HepG2 (cell line): ENCODE results near the gene ALDH1A1. TPM values are rescaled to one million over a fixed set of nuclear protein-coding genes. Genes with fewer than 3 reads are reported as not detected.
A peak's percentile ranks its signal among the peaks of the same experiment; 100 is the strongest.

ENCODE experiments used
- DDIT3 ChIP-seq: sonication (generic); formaldehyde crosslinking; IDR thresholded peaks from 2 replicates; pipeline ENCODE4 v1.4.0; 2020; ENCODE audit warnings: mild to moderate bottlenecking, missing genetic modification reagents
- HOMEZ ChIP-seq: IDR thresholded peaks from 2 replicates; pipeline ENCODE4 v1.6.1; 2016; ENCODE audit warnings: low read depth
- IRX3 ChIP-seq: sonication (generic); formaldehyde crosslinking; IDR thresholded peaks from 2 replicates; pipeline ENCODE4 v1.8.1; 2023; ENCODE audit warnings: mild to moderate bottlenecking, low read depth, missing genetic modification reagents, borderline replicate concordance
- MAFF ChIP-seq: IDR thresholded peaks from 2 replicates; pipeline ENCODE4 v1.6.1; 2011; ENCODE audit warnings: low read depth, low read length, improper control_type of control experiment
- MED1 ChIP-seq: sonication (generic); formaldehyde crosslinking; IDR thresholded peaks from 2 replicates; pipeline ENCODE4 v1.4.0; 2020; ENCODE audit warnings: missing genetic modification reagents
- MZF1 ChIP-seq: sonication (generic); formaldehyde crosslinking; IDR thresholded peaks from 2 replicates; pipeline ENCODE4 v1.8.1; 2023; ENCODE audit warnings: mild to moderate bottlenecking, missing genetic modification reagents, borderline replicate concordance
- SOX13 ChIP-seq, 3 experiments: fragments of 450-650 bp in 1 of 3; sonication (generic) in 1 of 3; formaldehyde crosslinking in 1 of 3; IDR thresholded peaks in 2 of 3; conservative IDR thresholded peaks in 1 of 3; 2 replicates each; pipeline versions ENCODE4 v1.5.0 to v1.6.1; 2016 to 2020; ENCODE audit warnings: antibody characterized with exemption in 1 of 3, mild to moderate bottlenecking in 1 of 3, missing compliant biosample characterization in 1 of 3, missing genetic modification reagents in 1 of 3, moderate library complexity in 1 of 3
- ZNF101 ChIP-seq: sonication (generic); formaldehyde crosslinking; IDR thresholded peaks from 2 replicates; pipeline ENCODE4 v1.4.0; 2020; ENCODE audit warnings: mild to moderate bottlenecking, low read depth, missing genetic modification reagents, borderline replicate concordance
- ZNF142 ChIP-seq: sonication (generic); formaldehyde crosslinking; IDR thresholded peaks from 2 replicates; pipeline ENCODE4 v1.4.0; 2020; ENCODE audit warnings: missing genetic modification reagents
- ZNF350 ChIP-seq: sonication (generic); formaldehyde crosslinking; IDR thresholded peaks from 2 replicates; pipeline ENCODE4 v1.4.0; 2020; ENCODE audit warnings: mild to moderate bottlenecking, low read depth, missing genetic modification reagents, borderline replicate concordance
- ZNF546 ChIP-seq: sonication (generic); formaldehyde crosslinking; conservative IDR thresholded peaks from 2 replicates; pipeline ENCODE4 v1.8.1; 2023; ENCODE audit warnings: mild to moderate bottlenecking, missing genetic modification reagents
- ZNF598 ChIP-seq: sonication (generic); formaldehyde crosslinking; IDR thresholded peaks from 2 replicates; pipeline ENCODE4 v1.5.1; 2020; ENCODE audit warnings: mild to moderate bottlenecking, missing genetic modification reagents, borderline replicate concordance
- ZNF75D ChIP-seq: sonication (generic); formaldehyde crosslinking; IDR thresholded peaks from 2 replicates; pipeline ENCODE4 v1.8.1; 2023; ENCODE audit warnings: missing genetic modification reagents, mild to moderate bottlenecking, borderline replicate concordance
- ZXDC ChIP-seq: sonication (generic); formaldehyde crosslinking; IDR thresholded peaks from 2 replicates; pipeline ENCODE4 v1.5.0; 2020; ENCODE audit warnings: mild to moderate bottlenecking, missing genetic modification reagents
- polyA plus RNA-seq, 8 experiments: library from polyadenylated mRNA; depleted of rRNA in 3 of 8; stranded (reverse) in 7 of 8; unstranded in 1 of 8; fragments of >200 nt; fragmentation: Illumina TruSeq in 4 of 8; extraction: Trizol in 4 of 8; gene quantifications; 2 replicates each; pipeline versions ENCODE4 v1.2.1 to v1.2.3, GENCODE V29; 2011 to 2016; ENCODE audit warnings: low read depth in 4 of 8, missing spikeins in 1 of 8, mixed read lengths in 1 of 8; ENCODE audit not compliant: insufficient read depth in 1 of 8
- total RNA-seq, 5 experiments: library from RNA; depleted of rRNA; stranded (reverse); fragments of >200 nt; fragmentation: Illumina TruSeq; extraction: Trizol; gene quantifications; 2 replicates each; pipeline ENCODE4 v1.2.3, GENCODE V29; 2016; ENCODE audit warnings: low read depth in 1 of 5

Gene ALDH1A1
- total and polyA plus RNA-seq, 2 of the 13 experiments (the other 11 are each of a cell fraction or from before 2014, with no cell fraction given), result 88.2 to 439 TPM

GRCh38 chr9:72952914-72953313, at the start of gene ALDH1A1 (continued):
- TF ChIP-seq ZXDC, result no peak
- no peak for TF ChIP-seq ZNF546
- 0 out of 2 replicates have a peak, but pooled peaks have one; percentile 11 for TF ChIP-seq MED1
- TF ChIP-seq ZNF598, result no peak
- TF ChIP-seq MAFF, result 0 out of 2 replicates have a peak, but pooled peaks have one; percentile 17
- no peak for TF ChIP-seq ZNF350 (CRISPR knock-in tag)
- TF ChIP-seq ZNF101 (CRISPR knock-in tag), result no peak
- TF ChIP-seq DDIT3, result no peak
- no peak for TF ChIP-seq MZF1 (CRISPR knock-in tag)
- no peak for TF ChIP-seq HOMEZ (CRISPR knock-in tag)
- no peak for TF ChIP-seq ZNF142 (CRISPR knock-in tag)
- no peak for TF ChIP-seq SOX13 (IDR thresholded peaks at IDR 0.05)
- 0 out of 4 replicates have a peak, but pooled peaks of 1 of the 2 experiments have one; percentile 8 for TF ChIP-seq SOX13 (CRISPR knock-in tag; conservative IDR thresholded peaks at IDR 0.05 in 1 of 2, IDR thresholded peaks at IDR 0.05 in 1 of 2)
- TF ChIP-seq ZNF75D (CRISPR knock-in tag), result no peak
- no peak for TF ChIP-seq IRX3 (CRISPR knock-in tag)
